HG03558 (cell line): ENCODE data around the gene GNG13.
"Not testable (repeated sequence)": the region's sequence is repeated elsewhere in the genome, so short reads cannot be mapped to it uniquely, and the experiment has no call there.

Experiments
- ATAC-seq: cut with Tn5 transposase; IDR thresholded peaks from one replicate; pipeline ENCODE4 v1.9.1; 2021; ENCODE audit warnings: moderate number of reproducible peaks; ENCODE audit not compliant: unreplicated experiment; ENCODE audit errors: extremely low read depth

GNG13 gene

DNA sequence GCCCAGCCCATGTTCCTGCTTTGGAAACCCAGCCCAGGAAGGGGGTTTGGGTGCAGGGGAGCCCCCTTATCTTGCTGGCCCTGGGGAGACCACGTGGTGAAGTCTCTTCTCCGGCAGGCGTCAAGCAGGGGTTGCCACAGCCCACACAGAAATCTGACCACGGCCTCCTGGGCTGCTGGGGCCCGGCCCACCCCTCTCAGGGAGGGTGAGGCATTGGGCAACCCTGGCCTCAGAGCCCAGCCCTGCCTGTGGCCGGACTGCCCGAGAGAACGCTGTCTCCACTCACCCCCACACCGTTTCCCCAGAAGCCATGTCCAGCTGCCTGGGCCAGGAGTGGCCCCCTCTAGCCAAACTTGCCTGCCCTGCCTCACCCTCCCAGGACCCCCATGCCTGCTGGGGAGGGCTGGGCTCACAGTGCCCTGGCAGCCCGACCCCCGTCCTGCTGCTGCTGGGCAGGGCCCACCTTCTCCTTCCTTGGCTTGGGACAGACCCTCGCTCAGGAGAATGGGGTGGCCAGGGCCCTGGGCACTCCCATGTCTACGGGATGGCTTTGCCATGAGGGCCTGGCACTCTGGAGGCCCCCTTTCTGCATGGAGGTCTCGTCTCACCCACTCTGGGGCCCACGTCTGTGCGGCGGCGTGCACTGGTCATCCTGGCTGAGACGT lies 19.1 kb downstream of the GNG13 start:
- ATAC-seq, result no peak

DNA sequence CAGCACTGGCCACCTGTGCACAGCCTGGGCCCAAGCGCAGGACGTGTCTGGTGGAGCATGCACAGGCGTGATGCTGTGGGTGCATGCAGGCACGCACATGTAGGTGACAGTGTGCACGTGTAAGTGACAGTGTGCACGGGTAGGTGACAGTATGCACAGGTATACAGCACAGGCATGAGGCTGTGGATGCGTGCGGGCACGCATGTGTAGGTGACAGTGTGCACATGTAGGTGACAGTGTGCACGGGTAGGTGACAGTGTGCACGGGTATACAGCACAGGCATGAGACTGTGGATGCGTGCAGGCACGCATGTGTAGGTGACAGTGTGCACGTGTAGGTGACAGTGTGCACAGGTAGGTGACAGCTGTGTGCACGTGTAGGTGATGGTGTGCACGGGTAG lies 20.2 kb downstream of the GNG13 start:
- no peak for ATAC-seq

- no peak for ATAC-seq
Measured at GRCh38 chr16:779561-779960, 21.0 kb downstream of the GNG13 start.

- no peak for ATAC-seq
Measured at GRCh38 chr16:778909-779527, 21.5 kb downstream of the GNG13 start.

- ATAC-seq, result no peak
Measured at GRCh38 chr16:778447-778846, 22.1 kb downstream of the GNG13 start.

GRCh38 chr16:777826-778225 lies 22.7 kb downstream of the GNG13 start:
- no peak for ATAC-seq

DNA sequence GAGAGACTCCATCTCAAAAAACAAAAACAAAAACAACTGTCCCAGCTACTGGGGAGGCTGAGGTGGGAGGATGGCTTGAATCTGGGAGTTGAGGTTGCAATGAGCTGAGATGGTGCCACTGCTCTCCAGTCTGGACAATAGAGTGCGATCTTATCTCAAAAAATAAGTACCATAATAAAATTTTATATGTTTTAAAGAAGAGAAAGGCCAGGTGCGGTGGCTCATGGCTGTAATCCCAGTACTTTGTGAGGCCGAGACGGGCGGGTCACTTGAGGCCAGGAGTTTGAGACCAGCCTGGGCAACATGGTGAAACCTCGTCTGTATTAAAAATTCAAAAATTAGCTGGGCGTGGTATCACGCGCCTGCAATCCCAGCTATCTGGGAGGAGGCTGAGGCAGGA lies 23.7 kb downstream of the GNG13 start:
- ATAC-seq, result no peak

- ATAC-seq, result not testable (repeated sequence)
Measured at GRCh38 chr16:776298-776697, 24.2 kb downstream of the GNG13 start.

DNA sequence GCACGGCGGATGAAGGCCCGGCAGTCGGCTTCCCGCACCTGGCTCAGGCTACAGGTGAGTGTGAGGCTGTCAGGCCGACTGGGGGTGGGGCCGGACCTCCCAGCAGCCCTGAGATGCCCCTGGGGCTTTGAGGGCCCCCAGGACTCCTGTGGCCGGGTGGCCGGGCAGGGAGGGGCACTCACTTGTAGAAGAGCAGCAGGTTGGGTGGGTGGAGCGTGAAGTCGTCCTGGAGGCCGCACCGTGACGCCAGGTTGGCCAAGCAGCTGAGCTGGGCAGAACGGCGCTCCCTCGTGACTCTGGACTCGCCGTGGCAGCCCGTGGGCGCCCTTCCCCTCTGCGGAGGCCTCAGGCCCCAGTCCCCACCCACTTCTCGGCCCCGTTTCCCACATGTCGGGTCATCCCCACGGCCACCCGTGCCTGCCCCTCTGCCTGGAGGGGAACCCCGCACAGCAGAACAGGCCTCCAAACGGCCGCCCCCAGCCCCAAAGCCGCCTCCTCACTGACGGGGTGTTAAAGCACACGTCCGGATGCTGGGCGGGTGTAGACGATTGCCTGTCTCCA lies 25.2 kb downstream of the GNG13 start:
- no peak for ATAC-seq

GRCh38 chr16:774086-775001 lies 26.2 kb downstream of the GNG13 start:
- no peak for ATAC-seq

DNA sequence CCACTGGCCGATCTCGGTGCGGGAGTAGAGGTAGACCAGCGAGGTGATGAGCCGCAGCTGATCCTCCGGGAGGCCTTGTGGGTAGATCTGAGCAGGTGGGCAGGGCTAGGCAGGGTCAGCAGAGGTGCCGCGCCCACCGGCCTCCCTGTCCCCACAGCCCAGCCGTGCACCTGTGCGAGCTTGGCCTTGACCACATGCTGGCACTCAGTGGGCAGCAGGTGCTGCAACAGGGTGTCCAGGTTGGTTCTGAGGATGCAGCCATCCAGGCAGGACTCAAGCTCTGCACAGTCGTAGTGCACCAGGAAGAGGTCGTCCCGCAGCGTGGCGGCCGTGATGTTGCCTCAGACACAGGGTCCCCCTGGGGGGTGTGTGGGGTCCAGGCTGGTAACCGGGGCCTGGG lies 27.6 kb downstream of the GNG13 start:
- ATAC-seq, result no peak

- no peak for ATAC-seq
Measured at GRCh38 chr16:770411-770810, 30.1 kb downstream of the GNG13 start.

DNA sequence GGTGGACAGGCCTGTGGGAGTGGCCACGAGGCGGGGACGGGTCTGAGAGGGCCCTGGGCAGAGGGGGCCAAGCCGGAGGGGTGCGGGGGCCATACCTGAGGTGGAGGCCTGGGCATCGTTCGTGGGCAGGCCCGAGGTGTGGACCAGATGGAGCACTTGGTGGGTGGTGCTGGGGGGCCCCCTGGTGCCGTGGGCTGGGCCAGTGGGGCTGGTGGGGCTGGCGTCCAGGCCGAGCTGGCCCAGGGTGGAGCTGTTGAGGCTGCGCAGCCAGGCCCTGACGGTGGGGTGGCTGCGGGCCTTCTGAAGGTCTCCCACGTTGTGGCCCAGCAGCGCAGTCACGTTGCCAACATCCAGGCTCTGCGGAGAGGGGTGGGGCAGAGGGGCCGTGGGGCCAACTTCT lies 30.6 kb downstream of the GNG13 start:
- ATAC-seq, result no peak

DNA sequence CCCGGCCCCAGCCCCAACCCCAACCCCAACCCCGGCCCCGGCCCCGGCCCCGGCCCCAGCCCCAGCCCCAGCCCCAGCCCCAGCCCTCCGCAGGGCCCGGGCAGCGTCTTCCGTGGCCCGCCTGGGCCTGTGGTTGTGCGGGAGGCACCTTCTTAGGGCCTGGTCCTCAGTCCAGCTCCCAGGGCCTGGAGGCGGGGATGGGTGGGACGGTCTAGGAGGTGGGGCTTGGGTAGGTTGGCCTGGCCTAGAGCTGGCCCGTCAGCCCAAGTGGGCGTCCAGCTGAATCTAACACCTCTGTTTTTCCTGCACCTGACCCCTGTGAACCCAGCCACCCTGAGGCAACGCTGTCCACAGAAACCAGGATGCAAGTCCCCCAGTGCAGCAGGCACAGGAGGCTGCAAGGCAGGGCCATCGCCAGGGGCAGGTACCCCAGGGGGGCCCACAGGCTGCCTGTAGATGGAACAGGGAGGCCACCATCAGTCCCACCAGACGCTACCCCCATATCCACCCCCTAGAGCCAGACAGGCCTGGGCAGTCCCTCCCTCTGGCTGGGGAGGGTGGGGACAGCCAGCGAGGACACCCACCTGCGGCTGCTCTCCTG lies 31.2 kb downstream of the GNG13 start:
- no peak for ATAC-seq

GRCh38 chr16:768428-768827 lies 32.1 kb downstream of the GNG13 start:
- no peak for ATAC-seq

GRCh38 chr16:767743-768235 lies 32.7 kb downstream of the GNG13 start:
- ATAC-seq, result no peak

GRCh38 chr16:766820-767640 lies 33.5 kb downstream of the GNG13 start:
- no peak for ATAC-seq

GRCh38 chr16:766008-766819 lies 34.3 kb downstream of the GNG13 start:
- ATAC-seq, result no peak

- no peak for ATAC-seq
Measured at GRCh38 chr16:765488-765865, 35.1 kb downstream of the GNG13 start.
